Measurements from ENCODE around the gene HAL.
A peak's percentile ranks its signal among the peaks of the same experiment; 100 is the strongest.
"Not testable (repeated sequence)": the region's sequence is repeated elsewhere in the genome, so short reads cannot be mapped to it uniquely, and the experiment has no call there.

The HAL gene

GRCh38 chr12:95972832-95973456 is 23.2 kb downstream of the HAL start:
- no peak for DNase-seq

- DNase-seq = no peak
Measured at GRCh38 chr12:95970905-95971304, 25.2 kb downstream of the HAL start.

GRCh38 chr12:95969116-95969515 is 27.0 kb downstream of the HAL start:
- DNase-seq = not testable (repeated sequence)

GRCh38 chr12:95967301-95967700 is 28.8 kb downstream of the HAL start:
- no peak for DNase-seq

- DNase-seq = no peak
Measured at GRCh38 chr12:95966287-95966870, 29.8 kb downstream of the HAL start.

- peak; percentile 6 for DNase-seq
Measured at GRCh38 chr12:95963096-95963495, 33.0 kb downstream of the HAL start.

GRCh38 chr12:95962222-95962621 is 33.9 kb downstream of the HAL start:
- no peak for DNase-seq

GRCh38 chr12:95960241-95960640 is 35.9 kb downstream of the HAL start:
- DNase-seq = no peak

- no peak for DNase-seq
Measured at GRCh38 chr12:95959107-95959506, 37.0 kb downstream of the HAL start.

- DNase-seq = no peak
Measured at GRCh38 chr12:95956557-95957145, 39.5 kb downstream of the HAL start.

GRCh38 chr12:95955549-95956159 is 40.5 kb downstream of the HAL start:
- no peak for DNase-seq

- DNase-seq = no peak
Measured at GRCh38 chr12:95953000-95953399, 43.1 kb downstream of the HAL start.

- DNase-seq = no peak
Measured at GRCh38 chr12:95951515-95951914, 44.6 kb downstream of the HAL start.

- no peak for DNase-seq
Measured at GRCh38 chr12:95949477-95950206, 46.5 kb downstream of the HAL start.

- DNase-seq = no peak
Measured at GRCh38 chr12:95944108-95944704, 51.9 kb downstream of the HAL start.

- DNase-seq = peak; percentile 72
Measured at GRCh38 chr12:95943330-95943842, 52.8 kb downstream of the HAL start, which contains the start of gene AMDHD1. Gene AMDHD1, plus strand, starts transcription at chr12:95943331. Its CDS starts 68 bp downstream, at chr12:95943399.

GRCh38 chr12:95942524-95943329 is 53.4 kb downstream of the HAL start, which contains the start of gene CCDC38:
Gene CCDC38, minus strand, starts transcription at chr12:95942614. Its CDS starts 6,105 bp downstream, at chr12:95936509.
- peak; percentile 93 for DNase-seq

GRCh38 chr12:95942101-95942523 is 54.0 kb downstream of the HAL start:
- no peak for DNase-seq

- DNase-seq = no peak
Measured at GRCh38 chr12:95940514-95940913, 55.6 kb downstream of the HAL start.

Data from activated CD4-positive, alpha-beta T cell treated with anti-CD3 and anti-CD28 coated beads, Interleukin-10, Interleukin-2, amounts not matched to agents 100 ng/mL and 50 ng/mL, durations not matched to agents 16 hours and 8 hours (primary cell).